Vagina (tissue), 2 donors: ENCODE data around the gene AMBRA1.

ENCODE experiments used
- CTCF ChIP-seq, 3 experiments: fragments of 450-650 bp in 2 of 3; fragments of 200-600 bp in 1 of 3; sonication (generic) in 1 of 3; IDR thresholded peaks; one replicate each; pipeline ENCODE4 v1.5.1; 2017 to 2019; ENCODE audit warnings: antibody characterized with exemption in 3 of 3, mild to moderate bottlenecking in 2 of 3, moderate library complexity in 2 of 3
- POLR2A ChIP-seq, 2 donors: fragments of 450-650 bp; IDR thresholded peaks; one replicate each; pipeline ENCODE4 v1.6.1; 2017; ENCODE audit warnings: antibody characterized with exemption in 2 of 2, mild to moderate bottlenecking in 2 of 2, moderate library complexity in 2 of 2
- POLR2AphosphoS5 ChIP-seq, 2 donors: sonication (generic); formaldehyde crosslinking; IDR thresholded peaks; one replicate each; pipeline ENCODE4 v1.9.0; 2017; ENCODE audit warnings: antibody characterized with exemption in 2 of 2, mild to moderate bottlenecking in 2 of 2, low read depth in 1 of 2; ENCODE audit not compliant: insufficient read depth in 1 of 2

- TF ChIP-seq POLR2A (IDR thresholded peaks at IDR 0.05), result no peak
- no peak for TF ChIP-seq CTCF (IDR thresholded peaks at IDR 0.05)
- no peak for TF ChIP-seq POLR2AphosphoS5 (IDR thresholded peaks at IDR 0.05; ENCODE audit: insufficient read depth in 1 of 2, low read depth in 1 of 2)
These were observed 59.1 kb downstream of the AMBRA1 start for GRCh38 chr11:46534711-46535110.
